Measurements from ENCODE around the gene PNLDC1. TPM values are rescaled to one million over a fixed set of nuclear protein-coding genes. Genes with fewer than 3 reads are reported as not detected.
A peak's percentile ranks its signal among the peaks of the same experiment; 100 is the strongest.

PNLDC1 gene
- total and polyA plus RNA-seq, 5 donors from 2014 or later: 0.21 TPM; not detected in 4

DNA sequence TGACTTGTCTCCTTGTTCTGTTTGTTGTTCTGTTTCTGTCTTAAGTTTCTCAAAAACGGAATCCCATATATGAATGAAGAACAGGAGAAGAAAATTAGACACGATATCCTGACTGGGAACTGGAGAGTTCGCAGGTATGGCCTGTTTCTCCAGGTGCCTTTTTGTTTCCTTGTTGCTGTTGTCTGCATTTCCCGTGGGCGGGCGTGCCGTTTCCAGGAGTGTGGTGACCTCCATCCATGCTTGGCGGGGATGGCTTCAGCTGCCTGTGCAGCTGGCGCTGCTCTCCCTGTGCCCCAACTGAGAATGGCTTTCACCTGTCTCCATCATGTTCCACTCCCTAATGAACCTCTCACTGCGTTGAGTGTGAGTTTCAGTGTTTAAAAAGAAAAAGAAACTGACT is 4.4 kb downstream of the PNLDC1 start:
- no peak overlapping the region for H3K27ac Mint-ChIP-seq
- H3K9me3 Mint-ChIP-seq: no peaks in the 10 kb centered on the region
- no peaks in the 10 kb centered on the region for H3K27me3 ChIP-seq (ENCODE audit: control insufficient read depth, insufficient read depth, low read length)
- peaks cover 11% of the 10 kb centered on the region for H3K36me3 Mint-ChIP-seq
- H3K27me3 Mint-ChIP-seq: no peaks in the 10 kb centered on the region
- H3K9me3 ChIP-seq (ENCODE audit: control insufficient read depth in 2 of 2, low read length in 2 of 2): no peaks in the 10 kb centered on the region
- no peaks in the 10 kb centered on the region for H3K4me1 ChIP-seq (ENCODE audit: control insufficient read depth, insufficient read depth, low read length, poor library complexity, severe bottlenecking)
- H3K27ac ChIP-seq (ENCODE audit: insufficient read depth, low read length, poor library complexity, severe bottlenecking): no peak overlapping the region
- ATAC-seq (ENCODE audit: low read depth in 2 of 2): no peak
- H3K4me3 Mint-ChIP-seq: no peak overlapping the region
- no peak overlapping the region for H3K4me3 ChIP-seq (ENCODE audit: low read depth, low read length)
- no peaks in the 10 kb centered on the region for H3K4me1 Mint-ChIP-seq
- no peak for DNase-seq
- peaks cover 4% of the 10 kb centered on the region for H3K36me3 ChIP-seq (ENCODE audit: control insufficient read depth, insufficient read depth, low read length)

DNA sequence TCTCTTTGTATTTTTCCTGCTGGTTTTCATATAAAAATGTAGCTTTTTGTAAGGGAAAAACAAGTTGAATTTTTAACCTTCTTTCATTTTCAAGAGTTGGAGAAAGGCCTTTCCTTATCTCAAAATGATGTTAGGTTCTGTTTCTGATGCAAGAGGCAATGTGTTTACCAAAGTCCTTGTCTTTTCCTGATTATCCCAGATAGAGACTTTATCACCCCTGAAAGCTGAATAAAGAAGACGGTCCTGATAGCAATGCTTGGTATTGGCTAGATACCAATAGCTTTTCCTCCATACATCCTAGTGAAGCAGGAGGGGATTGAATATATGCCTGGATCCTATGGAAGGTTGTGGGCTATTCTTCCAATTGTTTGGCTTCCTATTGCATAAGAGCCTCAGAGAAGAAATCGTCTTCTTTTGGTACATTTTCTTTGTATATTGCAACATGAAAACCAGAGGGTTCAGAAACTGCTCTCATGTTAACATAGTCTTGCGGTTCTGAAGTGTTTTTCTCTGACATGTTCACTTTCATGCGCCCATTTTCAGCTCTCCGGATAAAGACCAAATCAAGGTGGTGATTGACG is 5.5 kb downstream of the PNLDC1 start:
- no peak for ATAC-seq (ENCODE audit: low read depth in 2 of 2)

DNA sequence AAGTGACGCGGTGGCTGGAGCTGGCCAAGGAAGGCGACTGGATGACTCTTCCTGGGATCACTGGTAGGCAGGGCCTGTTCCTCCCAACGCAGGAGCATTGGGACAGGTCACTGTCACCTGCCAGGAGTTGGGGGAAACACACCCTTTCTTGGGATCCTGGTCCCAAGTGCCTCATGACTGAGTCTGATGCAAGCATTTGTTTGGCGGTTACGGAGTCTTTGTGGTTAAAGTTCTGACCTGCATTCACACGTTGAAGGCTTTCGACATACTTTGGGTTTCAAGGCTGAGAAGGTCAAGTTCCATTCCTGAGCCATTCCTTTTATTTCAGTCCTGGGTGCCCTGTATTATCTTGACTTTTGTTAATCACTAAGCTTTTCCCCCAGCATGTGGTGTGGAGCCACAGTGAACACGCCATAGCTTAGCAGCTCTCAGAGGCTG is 6.0 kb downstream of the PNLDC1 start:
- peaks cover 16% of the 10 kb centered on the region for H3K36me3 Mint-ChIP-seq
- Histone ChIP-seq H3K27ac (ENCODE audit: insufficient read depth, low read length, poor library complexity, severe bottlenecking) (no peak overlapping the region), H3K36me3 (ENCODE audit: control insufficient read depth, insufficient read depth, low read length) (no peaks in the 10 kb centered on the region), H3K27me3 (ENCODE audit: control insufficient read depth, insufficient read depth, low read length) (no peaks in the 10 kb centered on the region), H3K9me3 (ENCODE audit: control insufficient read depth in 2 of 2, low read length in 2 of 2) (no peaks in the 10 kb centered on the region), H3K4me3 (ENCODE audit: low read depth, low read length) (no peak overlapping the region), H3K4me1 (ENCODE audit: control insufficient read depth, insufficient read depth, low read length, poor library complexity, severe bottlenecking) (no peaks in the 10 kb centered on the region)
- ATAC-seq (ENCODE audit: low read depth in 2 of 2): no peak
- H3K27ac Mint-ChIP-seq: no peak overlapping the region
- H3K9me3 Mint-ChIP-seq: no peaks in the 10 kb centered on the region
- H3K4me1 Mint-ChIP-seq: no peaks in the 10 kb centered on the region
- DNase-seq: no peak
- no peak overlapping the region for H3K4me3 Mint-ChIP-seq
- H3K27me3 Mint-ChIP-seq: no peaks in the 10 kb centered on the region

More for the DNA sequence above, 5.5 kb downstream of the PNLDC1 start:
- no peaks in the 10 kb centered on the region for H3K27me3 Mint-ChIP-seq
- H3K27me3 ChIP-seq (ENCODE audit: control insufficient read depth, insufficient read depth, low read length): no peaks in the 10 kb centered on the region
- no peaks in the 10 kb centered on the region for H3K9me3 Mint-ChIP-seq
- H3K4me3 Mint-ChIP-seq: no peak overlapping the region
- H3K36me3 ChIP-seq (ENCODE audit: control insufficient read depth, insufficient read depth, low read length): no peaks in the 10 kb centered on the region
- no peak overlapping the region for H3K27ac ChIP-seq (ENCODE audit: insufficient read depth, low read length, poor library complexity, severe bottlenecking)
- no peak overlapping the region for H3K4me3 ChIP-seq (ENCODE audit: low read depth, low read length)
- H3K4me1 Mint-ChIP-seq: no peaks in the 10 kb centered on the region
- peaks cover 13% of the 10 kb centered on the region for H3K36me3 Mint-ChIP-seq
- no peak for DNase-seq
- no peaks in the 10 kb centered on the region for H3K4me1 ChIP-seq (ENCODE audit: control insufficient read depth, insufficient read depth, low read length, poor library complexity, severe bottlenecking)
- no peaks in the 10 kb centered on the region for H3K9me3 ChIP-seq (ENCODE audit: control insufficient read depth in 2 of 2, low read length in 2 of 2)
- no peak overlapping the region for H3K27ac Mint-ChIP-seq

DNA sequence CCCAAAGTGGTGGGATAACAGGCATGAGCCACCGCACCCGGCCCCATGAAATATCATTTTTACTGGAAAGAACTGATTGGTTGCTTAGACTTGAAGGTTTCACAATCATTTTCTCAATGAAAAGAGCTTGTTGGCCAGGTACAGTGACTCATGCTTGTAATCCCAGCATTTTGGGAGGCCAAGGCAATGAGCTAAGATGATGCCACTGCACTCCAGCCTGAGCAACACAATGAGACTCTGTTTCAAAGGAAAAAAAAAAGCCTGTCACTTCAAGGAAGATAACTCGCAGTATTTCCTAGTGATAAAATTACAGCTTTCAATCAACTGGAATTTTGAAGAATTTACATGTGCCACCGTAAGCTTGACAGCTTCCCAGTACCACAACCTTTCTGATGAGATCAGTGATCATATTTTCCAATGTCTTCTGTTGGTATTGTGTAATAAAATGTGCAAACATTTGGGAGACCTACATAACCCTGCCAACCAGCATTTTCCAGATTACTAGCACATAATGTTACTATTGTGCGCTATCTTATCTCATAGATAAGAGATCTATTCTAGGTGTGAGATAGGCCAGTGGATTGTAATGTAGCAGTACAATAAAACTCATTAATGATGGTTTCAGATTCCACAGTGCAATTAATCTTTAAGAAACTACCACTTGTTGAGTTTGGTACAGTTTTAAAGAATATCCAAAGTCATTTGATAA is 7.2 kb downstream of the PNLDC1 start:
- Mint-ChIP-seq H3K27me3 (no peaks in the 10 kb centered on the region), H3K4me3 (no peak overlapping the region), H3K27ac (no peak overlapping the region), H3K36me3 (peaks cover 15% of the 10 kb centered on the region), H3K4me1 (no peaks in the 10 kb centered on the region), H3K9me3 (no peaks in the 10 kb centered on the region)
- no peak for ATAC-seq (ENCODE audit: low read depth in 2 of 2)
- Histone ChIP-seq H3K27me3 (ENCODE audit: control insufficient read depth, insufficient read depth, low read length) (no peaks in the 10 kb centered on the region), H3K4me1 (ENCODE audit: control insufficient read depth, insufficient read depth, low read length, poor library complexity, severe bottlenecking) (no peaks in the 10 kb centered on the region), H3K36me3 (ENCODE audit: control insufficient read depth, insufficient read depth, low read length) (no peaks in the 10 kb centered on the region), H3K27ac (ENCODE audit: insufficient read depth, low read length, poor library complexity, severe bottlenecking) (no peak overlapping the region), H3K4me3 (ENCODE audit: low read depth, low read length) (no peak overlapping the region), H3K9me3 (ENCODE audit: control insufficient read depth in 2 of 2, low read length in 2 of 2) (no peaks in the 10 kb centered on the region)
- DNase-seq: no peak

GRCh38 chr6:159808647-159809046 is 8.6 kb downstream of the PNLDC1 start:
- no peaks in the 10 kb centered on the region for H3K27me3 Mint-ChIP-seq
- Histone ChIP-seq H3K4me3 (ENCODE audit: low read depth, low read length) (no peak overlapping the region), H3K4me1 (ENCODE audit: control insufficient read depth, insufficient read depth, low read length, poor library complexity, severe bottlenecking) (no peaks in the 10 kb centered on the region), H3K27me3 (ENCODE audit: control insufficient read depth, insufficient read depth, low read length) (no peaks in the 10 kb centered on the region), H3K9me3 (ENCODE audit: control insufficient read depth in 2 of 2, low read length in 2 of 2) (no peaks in the 10 kb centered on the region), H3K27ac (ENCODE audit: insufficient read depth, low read length, poor library complexity, severe bottlenecking) (no peak overlapping the region), H3K36me3 (ENCODE audit: control insufficient read depth, insufficient read depth, low read length) (no peaks in the 10 kb centered on the region)
- DNase-seq (no peak), ATAC-seq (ENCODE audit: low read depth in 2 of 2) (no peak)
- no peak overlapping the region for H3K4me3 Mint-ChIP-seq
- H3K36me3 Mint-ChIP-seq: peaks cover 15% of the 10 kb centered on the region
- H3K27ac Mint-ChIP-seq: peak overlapping the region in 1 of 3 donors; percentile 63
- no peaks in the 10 kb centered on the region for H3K4me1 Mint-ChIP-seq
- peaks cover 0 to 2% (median 0%) of the 10 kb centered on the region in 7 donors for H3K9me3 Mint-ChIP-seq

- no peaks in the 10 kb centered on the region for H3K36me3 ChIP-seq (ENCODE audit: control insufficient read depth, insufficient read depth, low read length)
- Mint-ChIP-seq H3K4me3 (no peak overlapping the region), H3K27ac (no peak overlapping the region), H3K36me3 (peaks cover 17% of the 10 kb centered on the region), H3K4me1 (no peaks in the 10 kb centered on the region), H3K9me3 (peaks cover 0 to 2% (median 0%) of the 10 kb centered on the region in 7 donors), H3K27me3 (no peaks in the 10 kb centered on the region)
- ATAC-seq (ENCODE audit: low read depth in 2 of 2) (no peak), DNase-seq (no peak)
- H3K27me3 ChIP-seq (ENCODE audit: control insufficient read depth, insufficient read depth, low read length): no peaks in the 10 kb centered on the region
- H3K27ac ChIP-seq (ENCODE audit: insufficient read depth, low read length, poor library complexity, severe bottlenecking): no peak overlapping the region
- no peaks in the 10 kb centered on the region for H3K4me1 ChIP-seq (ENCODE audit: control insufficient read depth, insufficient read depth, low read length, poor library complexity, severe bottlenecking)
- no peak overlapping the region for H3K4me3 ChIP-seq (ENCODE audit: low read depth, low read length)
- H3K9me3 ChIP-seq (ENCODE audit: control insufficient read depth in 2 of 2, low read length in 2 of 2): no peaks in the 10 kb centered on the region
Measured at GRCh38 chr6:159809149-159809548, 9.1 kb downstream of the PNLDC1 start.

DNA sequence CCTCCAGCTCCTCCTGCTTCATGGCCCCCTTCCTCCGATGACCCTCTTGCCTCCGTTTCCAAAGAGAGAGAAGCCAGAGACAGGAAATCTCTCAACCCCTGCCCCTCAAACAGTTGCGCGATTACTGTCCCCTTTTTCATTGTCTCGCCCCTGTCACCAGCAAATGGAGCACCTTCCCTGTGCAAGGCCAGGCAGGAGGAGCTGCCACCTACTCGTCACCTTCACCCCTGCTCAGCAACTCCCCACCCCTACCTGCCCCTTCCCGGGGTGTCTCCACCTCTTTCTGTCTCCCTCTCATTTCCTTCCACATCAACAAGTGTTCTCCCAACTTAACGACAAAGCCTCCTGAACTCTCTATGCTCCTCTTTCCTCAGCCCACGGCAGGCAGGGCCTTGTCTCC is 13.7 kb downstream of the PNLDC1 start:
- Mint-ChIP-seq H3K9me3 (peaks cover 0 to 2% (median 0%) of the 10 kb centered on the region in 7 donors), H3K4me3 (no peak overlapping the region), H3K4me1 (no peaks in the 10 kb centered on the region), H3K27ac (peak overlapping the region in 1 of 3 donors; percentile 58), H3K36me3 (peaks cover 18% of the 10 kb centered on the region), H3K27me3 (no peaks in the 10 kb centered on the region)
- no peak for ATAC-seq (ENCODE audit: low read depth in 2 of 2)
- H3K36me3 ChIP-seq (ENCODE audit: control insufficient read depth, insufficient read depth, low read length): no peaks in the 10 kb centered on the region
- H3K9me3 ChIP-seq (ENCODE audit: control insufficient read depth in 2 of 2, low read length in 2 of 2): no peaks in the 10 kb centered on the region
- H3K27me3 ChIP-seq (ENCODE audit: control insufficient read depth, insufficient read depth, low read length): no peaks in the 10 kb centered on the region
- DNase-seq: no peak
- H3K4me1 ChIP-seq (ENCODE audit: control insufficient read depth, insufficient read depth, low read length, poor library complexity, severe bottlenecking): no peaks in the 10 kb centered on the region
- no peak overlapping the region for H3K4me3 ChIP-seq (ENCODE audit: low read depth, low read length)
- H3K27ac ChIP-seq (ENCODE audit: insufficient read depth, low read length, poor library complexity, severe bottlenecking): no peak overlapping the region

GRCh38 chr6:159815410-159815809 is 15.3 kb downstream of the PNLDC1 start:
- no peak overlapping the region for H3K27ac Mint-ChIP-seq
- no peaks in the 10 kb centered on the region for H3K27me3 Mint-ChIP-seq
- H3K27me3 ChIP-seq (ENCODE audit: control insufficient read depth, insufficient read depth, low read length): no peaks in the 10 kb centered on the region
- no peak overlapping the region for H3K4me3 ChIP-seq (ENCODE audit: low read depth, low read length)
- H3K36me3 ChIP-seq (ENCODE audit: control insufficient read depth, insufficient read depth, low read length): no peaks in the 10 kb centered on the region
- H3K9me3 Mint-ChIP-seq: peaks cover 0 to 2% (median 0%) of the 10 kb centered on the region in 7 donors
- no peak for ATAC-seq (ENCODE audit: low read depth in 2 of 2)
- peaks cover 19% of the 10 kb centered on the region for H3K36me3 Mint-ChIP-seq
- H3K4me1 Mint-ChIP-seq: peaks cover 0 to 12% (median 9%) of the 10 kb centered on the region in 4 donors
- H3K9me3 ChIP-seq (ENCODE audit: control insufficient read depth in 2 of 2, low read length in 2 of 2): no peaks in the 10 kb centered on the region
- H3K4me3 Mint-ChIP-seq: no peak overlapping the region
- no peak for DNase-seq
- no peak overlapping the region for H3K27ac ChIP-seq (ENCODE audit: insufficient read depth, low read length, poor library complexity, severe bottlenecking)
- H3K4me1 ChIP-seq (ENCODE audit: control insufficient read depth, insufficient read depth, low read length, poor library complexity, severe bottlenecking): peaks cover 10% of the 10 kb centered on the region
